HEK293 (cell line): Measurements from ENCODE around the gene APLP2.
A peak's percentile ranks its signal among the peaks of the same experiment; 100 is the strongest.

Experiments
- CTCF ChIA-PET: fragments of 350-600 bp; formaldehyde crosslinking; extraction: SDS; loops from one replicate; lab custom pipeline; 2021; ENCODE audit warnings: antibody characterized with exemption; lab: Yijun Ruan, JAX
- POLR2A ChIA-PET: fragments of 300-600 bp; formaldehyde crosslinking; extraction: SDS; loops from one replicate; lab custom pipeline; 2020; ENCODE audit warnings: antibody characterized with exemption, inconsistent platforms; lab: Yijun Ruan, JAX
- H3K27ac ChIP-seq: fragments of 200-500 bp; sonication (Bioruptor generic); 2 replicates; pipeline ENCODE4 v1.5.1; 2014; ENCODE audit warnings: low read depth, low read length, control low read depth, inconsistent platforms; ENCODE audit errors: extremely low read depth
- H3K36me3 ChIP-seq, 2 experiments: fragments of 200-500 bp in 1 of 2; sonication (Bioruptor generic) in 1 of 2; 1 replicate in 1 of 2; 2 replicates in 1 of 2; pipeline ENCODE4 v1.5.1; 2014 to 2017; ENCODE audit warnings: inconsistent platforms in 2 of 2, low read length in 2 of 2; ENCODE audit not compliant: control insufficient read depth in 2 of 2, insufficient read depth in 1 of 2
- H3K4me1 ChIP-seq: fragments of 200-500 bp; sonication (Bioruptor generic); 2 replicates; pipeline ENCODE4 v1.5.1; 2014; ENCODE audit warnings: mild to moderate bottlenecking, low read length, inconsistent platforms; ENCODE audit not compliant: control insufficient read depth, insufficient read depth
- H3K4me3 ChIP-seq: 2 replicates; pipeline ENCODE4 v1.5.1; 2011; ENCODE audit warnings: low read depth, mild to moderate bottlenecking, control low read depth, low read length, moderate library complexity
- H3K9me3 ChIP-seq: fragments of 200-500 bp; sonication (Bioruptor generic); 2 replicates; pipeline ENCODE4 v1.5.1; 2014; ENCODE audit warnings: low read depth, low read length, inconsistent platforms; ENCODE audit not compliant: control insufficient read depth, insufficient read depth
- GLIS1 ChIP-seq: fragments of 450-650 bp; formaldehyde crosslinking; IDR thresholded peaks from 2 replicates; pipeline ENCODE4 v1.5.1; 2016; ENCODE audit warnings: missing biosample characterization, missing genetic modification characterization
- MEIS1 ChIP-seq: sonication (generic); formaldehyde crosslinking; IDR thresholded peaks from 2 replicates; pipeline ENCODE4 v1.8.1; 2022; ENCODE audit warnings: missing genetic modification reagents, mild to moderate bottlenecking, borderline replicate concordance
- OSR2 ChIP-seq: fragments of 450-650 bp; formaldehyde crosslinking; IDR thresholded peaks from 2 replicates; pipeline ENCODE4 v1.5.1; 2016; ENCODE audit warnings: missing biosample characterization, missing genetic modification characterization
- SP2 ChIP-seq: fragments of 450-650 bp; formaldehyde crosslinking; IDR thresholded peaks from 2 replicates; pipeline ENCODE4 v1.5.1; 2016; ENCODE audit warnings: missing biosample characterization, missing genetic modification characterization
- SP3 ChIP-seq: fragments of 450-650 bp; formaldehyde crosslinking; IDR thresholded peaks from 2 replicates; pipeline ENCODE4 v1.5.1; 2016; ENCODE audit warnings: missing biosample characterization, missing genetic modification characterization
- ZBTB20 ChIP-seq: fragments of 450-650 bp; formaldehyde crosslinking; IDR thresholded peaks from 2 replicates; pipeline ENCODE4 v1.5.1; 2016; ENCODE audit warnings: missing biosample characterization, missing genetic modification characterization
- ZFP69B ChIP-seq: fragments of 450-650 bp; formaldehyde crosslinking; IDR thresholded peaks from 2 replicates; pipeline ENCODE4 v1.5.1; 2016; ENCODE audit warnings: missing biosample characterization, missing genetic modification characterization
- ZIC2 ChIP-seq: fragments of 450-650 bp; formaldehyde crosslinking; IDR thresholded peaks from 2 replicates; pipeline ENCODE4 v1.5.1; 2016; ENCODE audit warnings: missing biosample characterization, missing genetic modification characterization
- ZNF121 ChIP-seq: fragments of 450-650 bp; formaldehyde crosslinking; IDR thresholded peaks from 2 replicates; pipeline ENCODE4 v1.5.1; 2016; ENCODE audit warnings: missing biosample characterization, missing genetic modification characterization
- ZNF132 ChIP-seq: fragments of 450-650 bp; formaldehyde crosslinking; IDR thresholded peaks from 2 replicates; pipeline ENCODE4 v1.5.1; 2017; ENCODE audit warnings: missing biosample characterization, missing genetic modification characterization, borderline replicate concordance
- ZNF155 ChIP-seq: fragments of 450-650 bp; formaldehyde crosslinking; IDR thresholded peaks from 2 replicates; pipeline ENCODE4 v1.5.1; 2016; ENCODE audit warnings: missing biosample characterization, missing genetic modification characterization
- ZNF157 ChIP-seq: fragments of 450-650 bp; formaldehyde crosslinking; IDR thresholded peaks from 2 replicates; pipeline ENCODE4 v1.5.1; 2016; ENCODE audit warnings: missing biosample characterization, missing genetic modification characterization
- ZNF16 ChIP-seq: fragments of 450-650 bp; formaldehyde crosslinking; IDR thresholded peaks from 2 replicates; pipeline ENCODE4 v1.5.1; 2016; ENCODE audit warnings: low read depth, missing biosample characterization, missing genetic modification characterization
- ZNF184 ChIP-seq: fragments of 450-650 bp; IDR thresholded peaks from 2 replicates; pipeline ENCODE4 v1.5.1; 2018; ENCODE audit warnings: missing biosample characterization, mild to moderate bottlenecking, missing genetic modification characterization
- ZNF2 ChIP-seq: fragments of 450-650 bp; formaldehyde crosslinking; IDR thresholded peaks from 2 replicates; pipeline ENCODE4 v1.5.1; 2016; ENCODE audit warnings: missing biosample characterization, missing genetic modification characterization
- ZNF23 ChIP-seq: fragments of 450-650 bp; formaldehyde crosslinking; IDR thresholded peaks from 2 replicates; pipeline ENCODE4 v1.5.1; 2016; ENCODE audit warnings: missing biosample characterization, missing genetic modification characterization, borderline replicate concordance
- ZNF274 ChIP-seq, 2 experiments: fragments of 200-500 bp in 1 of 2; fragments of 450-650 bp in 1 of 2; sonication (Bioruptor generic) in 1 of 2; formaldehyde crosslinking in 1 of 2; IDR thresholded peaks; 2 replicates each; pipeline versions ENCODE4 v1.5.1 to v1.6.1; 2014 to 2016; ENCODE audit warnings: borderline replicate concordance in 1 of 2, inconsistent platforms in 1 of 2, low read length in 1 of 2, missing biosample characterization in 1 of 2, missing genetic modification characterization in 1 of 2
- ZNF311 ChIP-seq: fragments of 450-650 bp; formaldehyde crosslinking; IDR thresholded peaks from 2 replicates; pipeline ENCODE4 v1.5.1; 2017; ENCODE audit warnings: missing biosample characterization, missing genetic modification characterization, borderline replicate concordance
- ZNF366 ChIP-seq: fragments of 450-650 bp; formaldehyde crosslinking; conservative IDR thresholded peaks from 2 replicates; pipeline ENCODE4 v1.5.1; 2016; ENCODE audit warnings: missing biosample characterization, missing genetic modification characterization
- ZNF501 ChIP-seq: fragments of 450-650 bp; formaldehyde crosslinking; IDR thresholded peaks from 2 replicates; pipeline ENCODE4 v1.5.1; 2016; ENCODE audit warnings: missing biosample characterization, missing genetic modification characterization
- ZNF530 ChIP-seq: fragments of 450-650 bp; formaldehyde crosslinking; IDR thresholded peaks from 2 replicates; pipeline ENCODE4 v1.5.1; 2016; ENCODE audit warnings: low read depth, missing biosample characterization, missing genetic modification characterization
- ZNF600 ChIP-seq: fragments of 450-650 bp; formaldehyde crosslinking; IDR thresholded peaks from 2 replicates; pipeline ENCODE4 v1.5.1; 2016; ENCODE audit warnings: missing biosample characterization, missing genetic modification characterization
- ZNF660 ChIP-seq: fragments of 450-650 bp; IDR thresholded peaks from 2 replicates; pipeline ENCODE4 v1.5.1; 2018; ENCODE audit warnings: missing biosample characterization, mild to moderate bottlenecking, missing genetic modification characterization
- ZNF664 ChIP-seq: fragments of 450-650 bp; formaldehyde crosslinking; IDR thresholded peaks from 2 replicates; pipeline ENCODE4 v1.5.1; 2016; ENCODE audit warnings: missing biosample characterization, missing genetic modification characterization
- ZNF701 ChIP-seq: fragments of 450-650 bp; formaldehyde crosslinking; IDR thresholded peaks from 2 replicates; pipeline ENCODE4 v1.5.1; 2016; ENCODE audit warnings: missing biosample characterization, missing genetic modification characterization
- ZNF768 ChIP-seq: fragments of 450-650 bp; formaldehyde crosslinking; IDR thresholded peaks from 2 replicates; pipeline ENCODE4 v1.5.1; 2018; ENCODE audit warnings: missing biosample characterization, mild to moderate bottlenecking, missing genetic modification characterization
- ZNF776 ChIP-seq: fragments of 450-650 bp; formaldehyde crosslinking; IDR thresholded peaks from 2 replicates; pipeline ENCODE4 v1.5.0; 2017; ENCODE audit warnings: missing biosample characterization, missing genetic modification characterization, borderline replicate concordance
- ZNF791 ChIP-seq: fragments of 450-650 bp; formaldehyde crosslinking; IDR thresholded peaks from 2 replicates; pipeline ENCODE4 v1.5.1; 2016; ENCODE audit warnings: missing biosample characterization, missing genetic modification characterization
- ZXDB ChIP-seq: fragments of 450-650 bp; formaldehyde crosslinking; IDR thresholded peaks from 2 replicates; pipeline ENCODE4 v1.5.1; 2016; ENCODE audit warnings: missing biosample characterization, missing genetic modification characterization
- TF ChIP-seq, protein P1 (sequence below): fragments of 450-650 bp; formaldehyde crosslinking; IDR thresholded peaks from 2 replicates; pipeline ENCODE4 v1.5.1; 2016; ENCODE audit warnings: missing biosample characterization, missing genetic modification characterization
- TF ChIP-seq, protein P2 (sequence below): sonication (generic); formaldehyde crosslinking; IDR thresholded peaks from 2 replicates; pipeline ENCODE4 v1.8.1; 2022; ENCODE audit warnings: mild to moderate bottlenecking, moderate library complexity, missing genetic modification reagents

APLP2 gene

DNA sequence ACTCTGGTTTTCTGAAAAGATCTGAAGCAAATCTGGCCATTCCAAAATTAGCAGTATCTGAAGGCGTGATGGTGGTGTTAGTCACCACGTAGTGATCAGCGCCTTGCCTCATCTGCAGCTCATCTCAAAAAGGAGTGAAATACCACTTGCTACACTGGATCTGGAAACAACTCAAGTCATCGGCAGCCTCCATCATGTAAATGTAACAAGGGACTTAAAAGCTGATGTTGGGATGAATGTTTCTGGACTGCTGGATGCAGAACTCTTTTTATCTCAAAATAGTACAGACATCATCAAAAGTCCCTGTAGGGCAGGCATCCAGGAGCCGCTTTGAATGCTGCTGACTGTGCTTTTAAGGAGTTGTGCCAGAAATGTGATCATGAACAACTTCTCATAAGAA lies 14.1 kb upstream of the APLP2 start:
- ChIA-PET POLR2A (no interaction called here), CTCF (interaction anchor here (0.6 kb wide), 1 partner anchor 11 kb away, joined by 6 read pairs; no protein-coding TSS in a partner anchor)
- H3K27ac ChIP-seq: no peak overlapping the region
- no peak overlapping the region for H3K4me3 ChIP-seq
- no peaks in the 10 kb centered on the region for H3K4me1 ChIP-seq
- no peak for TF ChIP-seq SP3 (tag by site-specific recombination)
- no peak for TF ChIP-seq ZNF157 (tag by site-specific recombination)
- no peak for TF ChIP-seq ZNF2
- TF ChIP-seq ZNF132: no peak
- no peak for TF ChIP-seq ZFP69B (tag by site-specific recombination)
- no peak for TF ChIP-seq ZNF274 (IDR thresholded peaks at IDR 0.05; ENCODE audit: low read length)
- TF ChIP-seq ZNF274 (tag by site-specific recombination; IDR thresholded peaks at IDR 0.05; ENCODE audit: borderline replicate concordance): no peak
- no peak for TF ChIP-seq ZNF121
- no peak for TF ChIP-seq ZXDB (tag by site-specific recombination)
- TF ChIP-seq SP2 (tag by site-specific recombination): no peak
- H3K36me3 ChIP-seq: no peaks in the 10 kb centered on the region
- H3K9me3 ChIP-seq: no peaks in the 10 kb centered on the region

DNA sequence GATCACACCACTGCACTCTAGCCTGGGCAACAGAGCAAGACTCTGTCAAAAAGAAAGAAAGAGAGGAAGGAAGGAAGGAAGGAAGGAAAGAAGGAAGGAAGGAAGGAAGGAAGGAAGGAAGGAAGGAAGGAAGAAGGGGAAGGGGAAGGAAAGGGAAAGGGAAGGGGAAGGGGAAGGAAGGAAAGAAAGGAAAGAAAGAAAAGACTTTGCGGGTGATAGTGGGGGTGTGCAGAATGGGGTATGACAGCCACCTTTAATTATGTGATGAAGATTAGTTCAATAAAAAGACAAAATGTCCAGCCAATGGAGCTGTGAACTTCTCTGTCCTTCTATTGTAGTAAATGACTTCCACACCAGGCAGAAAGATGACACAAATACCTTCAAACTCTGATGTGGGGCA lies 8.7 kb upstream of the APLP2 start:
- ChIA-PET POLR2A (no interaction called here), CTCF (no interaction called here)
- Histone ChIP-seq H3K9me3 (no peaks in the 10 kb centered on the region), H3K4me1 (no peaks in the 10 kb centered on the region), H3K27ac (no peak overlapping the region), H3K36me3 (no peaks in the 10 kb centered on the region), H3K4me3 (no peak overlapping the region)
- TF ChIP-seq ZNF768 (tag by site-specific recombination) (no peak), ZNF366 (tag by site-specific recombination) (peak; percentile 81), ZNF664 (no peak)

GRCh38 chr11:130062026-130062425 lies 7.7 kb upstream of the APLP2 start:
- CTCF ChIA-PET: interaction anchor here (0.6 kb wide), 1 partner anchor 268 kb away, joined by 3 read pairs; no protein-coding TSS in a partner anchor
- TF ChIP-seq ZNF776 (tag by site-specific recombination): no peak
- TF ChIP-seq ZNF16: no peak
- no peak for TF ChIP-seq ZNF791
- TF ChIP-seq ZNF664: no peak
- no peak for TF ChIP-seq ZNF311 (tag by site-specific recombination)
- TF ChIP-seq ZNF23: no peak
- no peak for TF ChIP-seq ZNF155
- no peak for TF ChIP-seq GLIS1 (tag by site-specific recombination)
- TF ChIP-seq MEIS1 (CRISPR knock-in tag): no peak
- no peak for TF ChIP-seq ZNF701 (tag by site-specific recombination)
- no peak for TF ChIP-seq ZNF660 (tag by site-specific recombination)
- TF ChIP-seq ZNF501: no peak
- no peak for TF ChIP-seq ZNF132
- Histone ChIP-seq H3K4me3 (no peak overlapping the region), H3K9me3 (no peaks in the 10 kb centered on the region), H3K27ac (no peak overlapping the region), H3K4me1 (no peaks in the 10 kb centered on the region), H3K36me3 (no peaks in the 10 kb centered on the region)
- POLR2A ChIA-PET: no interaction called here

GRCh38 chr11:130063451-130063850 lies 6.2 kb upstream of the APLP2 start:
- ChIA-PET CTCF (interaction anchor here (0.8 kb wide), 1 partner anchor 83 kb away, joined by 3 read pairs; no protein-coding TSS in a partner anchor), POLR2A (no interaction called here)
- no peak overlapping the region for H3K27ac ChIP-seq
- no peaks in the 10 kb centered on the region for H3K9me3 ChIP-seq
- no peaks in the 10 kb centered on the region for H3K36me3 ChIP-seq
- no peaks in the 10 kb centered on the region for H3K4me1 ChIP-seq
- no peak overlapping the region for H3K4me3 ChIP-seq
- TF ChIP-seq ZNF530 (tag by site-specific recombination) (no peak), ZIC2 (tag by site-specific recombination) (no peak), ZNF366 (tag by site-specific recombination) (no peak), ZBTB20 (tag by site-specific recombination) (no peak), ZNF23 (no peak), ZNF184 (tag by site-specific recombination) (no peak), ZNF600 (tag by site-specific recombination) (no peak), OSR2 (tag by site-specific recombination) (no peak)
- TF ChIP-seq, protein P1, sequence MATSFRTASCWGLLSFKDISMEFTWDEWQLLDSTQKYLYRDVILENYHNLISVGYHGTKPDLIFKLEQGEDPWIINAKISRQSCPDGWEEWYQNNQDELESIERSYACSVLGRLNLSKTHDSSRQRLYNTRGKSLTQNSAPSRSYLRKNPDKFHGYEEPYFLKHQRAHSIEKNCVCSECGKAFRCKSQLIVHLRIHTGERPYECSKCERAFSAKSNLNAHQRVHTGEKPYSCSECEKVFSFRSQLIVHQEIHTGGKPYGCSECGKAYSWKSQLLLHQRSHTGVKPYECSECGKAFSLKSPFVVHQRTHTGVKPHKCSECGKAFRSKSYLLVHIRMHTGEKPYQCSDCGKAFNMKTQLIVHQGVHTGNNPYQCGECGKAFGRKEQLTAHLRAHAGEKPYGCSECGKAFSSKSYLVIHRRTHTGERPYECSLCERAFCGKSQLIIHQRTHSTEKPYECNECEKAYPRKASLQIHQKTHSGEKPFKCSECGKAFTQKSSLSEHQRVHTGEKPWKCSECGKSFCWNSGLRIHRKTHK: no peak
- TF ChIP-seq, protein P2, sequence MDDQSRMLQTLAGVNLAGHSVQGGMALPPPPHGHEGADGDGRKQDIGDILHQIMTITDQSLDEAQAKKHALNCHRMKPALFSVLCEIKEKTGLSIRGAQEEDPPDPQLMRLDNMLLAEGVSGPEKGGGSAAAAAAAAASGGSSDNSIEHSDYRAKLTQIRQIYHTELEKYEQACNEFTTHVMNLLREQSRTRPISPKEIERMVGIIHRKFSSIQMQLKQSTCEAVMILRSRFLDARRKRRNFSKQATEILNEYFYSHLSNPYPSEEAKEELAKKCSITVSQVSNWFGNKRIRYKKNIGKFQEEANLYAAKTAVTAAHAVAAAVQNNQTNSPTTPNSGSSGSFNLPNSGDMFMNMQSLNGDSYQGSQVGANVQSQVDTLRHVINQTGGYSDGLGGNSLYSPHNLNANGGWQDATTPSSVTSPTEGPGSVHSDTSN: no peak
